Liver (tissue), 3 donors: ENCODE measurements around the gene LRMDA.

Experiments used
- GABPA ChIP-seq, 2 donors: IDR thresholded peaks in 1 of 2; conservative IDR thresholded peaks in 1 of 2; 2 replicates each; pipeline ENCODE4 v1.6.1; 2016; ENCODE audit warnings: antibody characterized with exemption in 2 of 2, mild to moderate bottlenecking in 1 of 2, moderate library complexity in 1 of 2
- TAF1 ChIP-seq: conservative IDR thresholded peaks from 2 replicates; pipeline ENCODE4 v1.6.1; 2016; ENCODE audit warnings: antibody characterized with exemption, mild to moderate bottlenecking
- TF ChIP-seq, protein P1 (sequence below): fragments of 150-350 bp; IDR thresholded peaks from 2 replicates; pipeline ENCODE4 v1.5.1; 2017; ENCODE audit warnings: improper control_type of control experiment, low read depth, low read length; ENCODE audit not compliant: missing input control
- donor health status: healthy.
- donor health status: healthy.

DNA sequence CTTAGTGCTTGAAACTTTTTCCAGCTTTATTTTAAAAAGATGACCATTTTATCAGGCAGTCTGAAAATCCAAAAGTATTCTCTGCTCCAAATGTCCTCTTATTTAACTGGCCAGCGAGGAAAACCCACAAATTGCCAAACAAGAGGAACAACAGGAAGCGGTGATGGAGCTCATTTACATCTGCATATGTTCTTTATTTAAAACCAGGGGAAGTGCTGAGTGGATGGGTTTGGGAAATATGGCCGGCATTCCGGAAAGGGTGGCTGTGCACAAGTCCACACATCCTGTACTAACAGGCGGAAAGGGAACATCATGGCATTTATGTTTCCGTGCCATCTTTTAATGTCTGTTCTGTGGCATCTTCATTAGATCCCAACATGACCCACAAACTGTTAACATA lies 974.5 kb downstream of the LRMDA start:
- TF ChIP-seq, protein P1, sequence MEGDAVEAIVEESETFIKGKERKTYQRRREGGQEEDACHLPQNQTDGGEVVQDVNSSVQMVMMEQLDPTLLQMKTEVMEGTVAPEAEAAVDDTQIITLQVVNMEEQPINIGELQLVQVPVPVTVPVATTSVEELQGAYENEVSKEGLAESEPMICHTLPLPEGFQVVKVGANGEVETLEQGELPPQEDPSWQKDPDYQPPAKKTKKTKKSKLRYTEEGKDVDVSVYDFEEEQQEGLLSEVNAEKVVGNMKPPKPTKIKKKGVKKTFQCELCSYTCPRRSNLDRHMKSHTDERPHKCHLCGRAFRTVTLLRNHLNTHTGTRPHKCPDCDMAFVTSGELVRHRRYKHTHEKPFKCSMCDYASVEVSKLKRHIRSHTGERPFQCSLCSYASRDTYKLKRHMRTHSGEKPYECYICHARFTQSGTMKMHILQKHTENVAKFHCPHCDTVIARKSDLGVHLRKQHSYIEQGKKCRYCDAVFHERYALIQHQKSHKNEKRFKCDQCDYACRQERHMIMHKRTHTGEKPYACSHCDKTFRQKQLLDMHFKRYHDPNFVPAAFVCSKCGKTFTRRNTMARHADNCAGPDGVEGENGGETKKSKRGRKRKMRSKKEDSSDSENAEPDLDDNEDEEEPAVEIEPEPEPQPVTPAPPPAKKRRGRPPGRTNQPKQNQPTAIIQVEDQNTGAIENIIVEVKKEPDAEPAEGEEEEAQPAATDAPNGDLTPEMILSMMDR: no peak
- TF ChIP-seq TAF1 (no peak), GABPA (IDR thresholded peaks at IDR 0.05 in 1 of 2, conservative IDR thresholded peaks at IDR 0.05 in 1 of 2) (no peak)
